H9 (cell line): ENCODE results near the gene TTC39A. TPM values are rescaled to one million over a fixed set of nuclear protein-coding genes. Genes with fewer than 3 reads are reported as not detected.

Experiments used
- DNase-seq: peaks from one replicate; pipeline ENCODE4 v3.0.0-alpha.2; 2017
- H2AFZ ChIP-seq: one replicate; pipeline ENCODE4 v1.6.1; 2013; ENCODE audit warnings: mild to moderate bottlenecking, low read length, control low read depth, moderate library complexity
- H2AK5ac ChIP-seq: 2 replicates; pipeline ENCODE4 v1.6.1; 2013; ENCODE audit warnings: low read length, control low read depth, mixed read lengths; ENCODE audit not compliant: insufficient read length
- H2BK120ac ChIP-seq: one replicate; pipeline ENCODE4 v1.6.1; 2013; ENCODE audit warnings: low read depth, mild to moderate bottlenecking, low read length, control low read depth, inconsistent platforms; ENCODE audit not compliant: poor library complexity, severe bottlenecking
- H2BK12ac ChIP-seq: 2 replicates; pipeline ENCODE4 v1.6.1; 2013; ENCODE audit warnings: low read length, control low read depth, mixed read lengths, low read depth; ENCODE audit not compliant: insufficient read length
- H2BK15ac ChIP-seq: 2 replicates; pipeline ENCODE4 v1.6.1; 2013; ENCODE audit warnings: low read depth, low read length, control low read depth
- H2BK20ac ChIP-seq: one replicate; pipeline ENCODE4 v1.6.1; 2013; ENCODE audit warnings: low read depth, mild to moderate bottlenecking, low read length, control low read depth, inconsistent platforms; ENCODE audit not compliant: poor library complexity, severe bottlenecking
- H2BK5ac ChIP-seq: 2 replicates; pipeline ENCODE4 v1.6.1; 2013; ENCODE audit warnings: low read length, control low read depth, mixed read lengths; ENCODE audit not compliant: insufficient read length
- H3K14ac ChIP-seq: 2 replicates; pipeline ENCODE4 v1.6.1; 2013; ENCODE audit warnings: low read length, control low read depth; ENCODE audit not compliant: insufficient read depth
- H3K18ac ChIP-seq: 2 replicates; pipeline ENCODE4 v1.6.1; 2013; ENCODE audit warnings: low read depth, mild to moderate bottlenecking, mixed read lengths, low read length, control low read depth; ENCODE audit not compliant: insufficient read length
- H3K23ac ChIP-seq: 2 replicates; pipeline ENCODE4 v1.6.1; 2013; ENCODE audit warnings: low read length, control low read depth, mixed read lengths, low read depth; ENCODE audit not compliant: insufficient read length
- H3K23me2 ChIP-seq: 2 replicates; pipeline ENCODE4 v1.6.1; 2013; ENCODE audit warnings: low read depth, mild to moderate bottlenecking, mixed read lengths, low read length, control low read depth; ENCODE audit not compliant: insufficient read length, poor library complexity, severe bottlenecking
- H3K27ac ChIP-seq: 2 replicates; pipeline ENCODE4 v1.5.1; 2013; ENCODE audit warnings: low read length, control low read depth, mixed read lengths, low read depth; ENCODE audit not compliant: insufficient read length
- H3K27me3 ChIP-seq: 2 replicates; pipeline ENCODE4 v1.6.1; 2013; ENCODE audit warnings: low read length, control low read depth, inconsistent platforms; ENCODE audit not compliant: insufficient read depth
- H3K4ac ChIP-seq: 2 replicates; pipeline ENCODE4 v1.6.1; 2013; ENCODE audit warnings: low read depth, mild to moderate bottlenecking, control low read depth, inconsistent platforms, low read length, moderate library complexity
- H3K4me1 ChIP-seq: 2 replicates; pipeline ENCODE4 v1.6.1; 2013; ENCODE audit warnings: low read length, control low read depth, inconsistent platforms; ENCODE audit not compliant: insufficient read depth
- H3K4me2 ChIP-seq: 2 replicates; pipeline ENCODE4 v1.6.1; 2013; ENCODE audit warnings: low read length, control low read depth, mixed read lengths; ENCODE audit not compliant: insufficient read length, insufficient read depth
- H3K56ac ChIP-seq: 2 replicates; pipeline ENCODE4 v1.6.1; 2013; ENCODE audit warnings: low read depth, mild to moderate bottlenecking, mixed read lengths, low read length, control low read depth; ENCODE audit not compliant: insufficient read length
- H3K79me1 ChIP-seq: 2 replicates; pipeline ENCODE4 v1.6.1; 2013; ENCODE audit warnings: low read depth, mild to moderate bottlenecking, moderate library complexity, low read length, control low read depth, inconsistent platforms; ENCODE audit not compliant: insufficient read depth, poor library complexity, severe bottlenecking
- H3K79me2 ChIP-seq: 2 replicates; pipeline ENCODE4 v1.6.1; 2013; ENCODE audit warnings: low read length, control low read depth, inconsistent platforms; ENCODE audit not compliant: insufficient read depth
- H3K9ac ChIP-seq: 2 replicates; pipeline ENCODE4 v1.6.1; 2013; ENCODE audit warnings: low read length, control low read depth, mixed read lengths; ENCODE audit not compliant: insufficient read length; ENCODE audit errors: extremely low read depth
- H3K9me3 ChIP-seq: one replicate; pipeline ENCODE4 v1.6.1; 2013; ENCODE audit warnings: low read depth, low read length, inconsistent platforms; ENCODE audit not compliant: control insufficient read depth
- H3T11ph ChIP-seq: one replicate; pipeline ENCODE4 v1.6.1; 2013; ENCODE audit warnings: mild to moderate bottlenecking, low read length, control low read depth, inconsistent platforms
- H4K20me1 ChIP-seq: one replicate; pipeline ENCODE4 v1.6.1; 2013; ENCODE audit not compliant: control insufficient read depth, insufficient read length, insufficient read depth
- H4K5ac ChIP-seq: 2 replicates; pipeline ENCODE4 v1.6.1; 2013; ENCODE audit warnings: low read depth, mild to moderate bottlenecking, mixed read lengths, low read length, control low read depth; ENCODE audit not compliant: insufficient read length
- H4K8ac ChIP-seq: replicated peaks from 2 replicates; pipeline ENCODE4 v1.6.1; 2013; ENCODE audit warnings: low read length, control low read depth, mixed read lengths, low read depth; ENCODE audit not compliant: insufficient read length
- H4K91ac ChIP-seq: 2 replicates; pipeline ENCODE4 v1.6.1; 2013; ENCODE audit warnings: low read depth, mild to moderate bottlenecking, moderate library complexity, mixed read lengths, low read length, control low read depth; ENCODE audit not compliant: insufficient read length
- H3K27ac Mint-ChIP-seq, 3 experiments: 2 replicates in 2 of 3; 3 replicates in 1 of 3; pipeline ENCODE4 v1.8.0; 2020 to 2021; ENCODE audit warnings: mixed read lengths in 3 of 3, mild to moderate bottlenecking in 1 of 3, moderate library complexity in 1 of 3
- H3K27me3 Mint-ChIP-seq: 2 replicates; pipeline ENCODE4 v1.8.0; 2021; ENCODE audit warnings: low read depth, mild to moderate bottlenecking, moderate library complexity, mixed read lengths
- H3K36me3 Mint-ChIP-seq, 3 experiments: 2 replicates in 2 of 3; 3 replicates in 1 of 3; pipeline ENCODE4 v1.8.0; 2020 to 2021; ENCODE audit warnings: low read depth in 3 of 3, mixed read lengths in 3 of 3; ENCODE audit not compliant: insufficient read depth in 1 of 3
- H3K4me1 Mint-ChIP-seq, 2 experiments: 2 replicates each; pipeline ENCODE4 v1.8.0; 2020; ENCODE audit warnings: mixed read lengths in 2 of 2
- H3K4me3 Mint-ChIP-seq, 2 experiments: 2 replicates in 1 of 2; 3 replicates in 1 of 2; pipeline ENCODE4 v1.8.0; 2020 to 2021; ENCODE audit warnings: mild to moderate bottlenecking in 2 of 2, mixed read lengths in 2 of 2, moderate library complexity in 1 of 2
- H3K9me3 Mint-ChIP-seq, 2 experiments: 2 replicates in 1 of 2; 3 replicates in 1 of 2; pipeline ENCODE4 v1.8.0; 2020; ENCODE audit warnings: mild to moderate bottlenecking in 2 of 2, mixed read lengths in 2 of 2, moderate library complexity in 1 of 2
- CTCF ChIP-seq: fragments of 200-600 bp; sonication (generic); conservative IDR thresholded peaks from 3 replicates; pipeline ENCODE4 v1.8.0; 2021; ENCODE audit warnings: antibody characterized with exemption, mild to moderate bottlenecking
- WGBS: extraction: QIAGEN DNeasy Blood & Tissue Kit; methylation state at CpG from one replicate; pipeline ENCODE4 v1.1.7; 2013; ENCODE audit warnings: missing lambda C conversion rate, low lambda C conversion rate, mixed read lengths; ENCODE audit not compliant: insufficient read length; ENCODE audit errors: extremely low coverage; 5-methylcytosine and 5-hydroxymethylcytosine counted together
- total RNA-seq: library from RNA; stranded (reverse); gene quantifications from 2 replicates; pipeline ENCODE4 v1.2.1, GENCODE V29; 2021

The TTC39A gene
- total RNA-seq, 1 experiment from 2014 or later = 7.7 TPM

- WGBS = no CpG with 5 or more reads among the region's 25 CpGs
- peak overlapping the region; percentile 38 for H3K23ac ChIP-seq
- H4K8ac ChIP-seq = peak overlapping the region; percentile 7
- H3K79me2 ChIP-seq = no peaks in the 10 kb centered on the region
- H3K79me1 ChIP-seq = no peaks in the 10 kb centered on the region
- no peak overlapping the region for H3K4me2 ChIP-seq
- H4K91ac ChIP-seq = no peak overlapping the region
- H3K18ac ChIP-seq = no peak overlapping the region
- H2AK5ac ChIP-seq = no peak overlapping the region
- no peak overlapping the region for H3K9ac ChIP-seq
- peaks cover 8 to 18% of the 10 kb centered on the region in 2 experiments for H3K4me1 Mint-ChIP-seq
- no peaks in the 10 kb centered on the region for H4K20me1 ChIP-seq
- TF ChIP-seq CTCF = no peak
- no peaks in the 10 kb centered on the region for H3K9me3 ChIP-seq
- no peak overlapping the region for H2AFZ ChIP-seq
- no peak overlapping the region for H3K27ac ChIP-seq
- no peak overlapping the region for H2BK120ac ChIP-seq
- no peak overlapping the region for H3K27ac Mint-ChIP-seq
- H3K4me1 ChIP-seq = no peaks in the 10 kb centered on the region
- H3T11ph ChIP-seq = no peak overlapping the region
- H2BK15ac ChIP-seq = no peak overlapping the region
- no peak overlapping the region for H3K56ac ChIP-seq
- no peak for DNase-seq
- no peak overlapping the region; the same call in 1 of the 2 replicates for H3K14ac ChIP-seq
- H2BK20ac ChIP-seq = no peak overlapping the region
- H2BK5ac ChIP-seq = no peak overlapping the region
- no peak overlapping the region for H3K4ac ChIP-seq
- no peak overlapping the region for H3K4me3 Mint-ChIP-seq
- H2BK12ac ChIP-seq = no peak overlapping the region
- no peaks in the 10 kb centered on the region for H3K23me2 ChIP-seq
- H3K36me3 Mint-ChIP-seq = no peaks in the 10 kb centered on the region; a peak in 1 of 7 replicates
- H4K5ac ChIP-seq = no peak overlapping the region
- H3K27me3 ChIP-seq = no peaks in the 10 kb centered on the region
- H3K9me3 Mint-ChIP-seq = no peaks in the 10 kb centered on the region; a peak in 2 of 5 replicates
- H3K27me3 Mint-ChIP-seq = peaks cover 5% of the 10 kb centered on the region
Measured at GRCh38 chr1:51297401-51298321, 32.7 kb downstream of the TTC39A start.
